Trophoblast cell (in vitro differentiated cells and primary cell): ENCODE data around the gene SCP2.

Source experiments
- DNase-seq, 2 donors: peaks; one replicate each; pipeline ENCODE4 v3.0.0-alpha.2; 2016
- H2AFZ ChIP-seq: 2 replicates; pipeline ENCODE4 v1.6.1; 2013; ENCODE audit warnings: low read length, moderate library complexity, mild to moderate bottlenecking; ENCODE audit not compliant: insufficient read depth, poor library complexity
- H2AK5ac ChIP-seq: 2 replicates; pipeline ENCODE4 v1.6.1; 2013; ENCODE audit warnings: mild to moderate bottlenecking, low read length
- H2BK120ac ChIP-seq: 2 replicates; pipeline ENCODE4 v1.6.1; 2013; ENCODE audit warnings: low read length, mild to moderate bottlenecking, moderate library complexity; ENCODE audit not compliant: insufficient read depth, poor library complexity
- H2BK12ac ChIP-seq: 2 replicates; pipeline ENCODE4 v1.6.1; 2013; ENCODE audit warnings: mild to moderate bottlenecking, low read length, moderate library complexity
- H2BK5ac ChIP-seq: 2 replicates; pipeline ENCODE4 v1.6.1; 2013; ENCODE audit warnings: low read length, low read depth, moderate library complexity, mild to moderate bottlenecking; ENCODE audit not compliant: poor library complexity
- H3K14ac ChIP-seq: 2 replicates; pipeline ENCODE4 v1.6.1; 2013; ENCODE audit warnings: mild to moderate bottlenecking, low read length
- H3K18ac ChIP-seq: 2 replicates; pipeline ENCODE4 v1.6.1; 2013; ENCODE audit warnings: mild to moderate bottlenecking, low read length
- H3K23ac ChIP-seq: 2 replicates; pipeline ENCODE4 v1.6.1; 2013; ENCODE audit warnings: low read length
- H3K27ac ChIP-seq: 2 replicates; pipeline ENCODE4 v1.5.1; 2013; ENCODE audit warnings: low read depth, mild to moderate bottlenecking, inconsistent platforms, low read length, moderate library complexity
- H3K27me3 ChIP-seq: 2 replicates; pipeline ENCODE4 v1.6.1; 2013; ENCODE audit warnings: inconsistent platforms, mild to moderate bottlenecking, low read length, moderate library complexity; ENCODE audit not compliant: insufficient read depth
- H3K36me3 ChIP-seq, 2 experiments: 1 replicate in 1 of 2; 2 replicates in 1 of 2; pipeline ENCODE4 v1.6.1; 2013; ENCODE audit warnings: low read length in 2 of 2, mild to moderate bottlenecking in 2 of 2, moderate library complexity in 1 of 2; ENCODE audit not compliant: insufficient read depth in 2 of 2, control insufficient read depth in 1 of 2
- H3K4ac ChIP-seq: 2 replicates; pipeline ENCODE4 v1.6.1; 2013; ENCODE audit warnings: low read depth, mild to moderate bottlenecking, low read length, moderate library complexity
- H3K4me1 ChIP-seq, 2 experiments: 1 replicate in 1 of 2; 2 replicates in 1 of 2; pipeline ENCODE4 v1.6.1; 2013; ENCODE audit warnings: low read length in 2 of 2, mild to moderate bottlenecking in 2 of 2, moderate library complexity in 1 of 2; ENCODE audit not compliant: insufficient read depth in 2 of 2, control insufficient read depth in 1 of 2
- H3K4me2 ChIP-seq: 2 replicates; pipeline ENCODE4 v1.6.1; 2013; ENCODE audit warnings: inconsistent platforms, mild to moderate bottlenecking, low read length, moderate library complexity
- H3K4me3 ChIP-seq: 2 replicates; pipeline ENCODE4 v1.5.1; 2013; ENCODE audit warnings: mild to moderate bottlenecking, low read depth, low read length, inconsistent platforms
- H3K79me1 ChIP-seq: one replicate; pipeline ENCODE4 v1.6.1; 2013; ENCODE audit warnings: low read length
- H3K79me2 ChIP-seq: 2 replicates; pipeline ENCODE4 v1.6.1; 2013; ENCODE audit warnings: low read length, mild to moderate bottlenecking; ENCODE audit not compliant: control insufficient read depth, insufficient read depth, poor library complexity
- H3K9ac ChIP-seq: 2 replicates; pipeline ENCODE4 v1.6.1; 2013; ENCODE audit warnings: mild to moderate bottlenecking, low read length
- H3K9me3 ChIP-seq: 2 replicates; pipeline ENCODE4 v1.6.1; 2013; ENCODE audit warnings: low read depth, mild to moderate bottlenecking, control low read depth, inconsistent platforms, low read length; ENCODE audit not compliant: insufficient read depth
- H4K12ac ChIP-seq: 2 replicates; pipeline ENCODE4 v1.6.1; 2013; ENCODE audit warnings: low read depth, mild to moderate bottlenecking, low read length, moderate library complexity
- H4K8ac ChIP-seq: 2 replicates; pipeline ENCODE4 v1.6.1; 2013; ENCODE audit warnings: low read depth, mild to moderate bottlenecking, low read length, moderate library complexity
- H4K91ac ChIP-seq: one replicate; pipeline ENCODE4 v1.6.1; 2013; ENCODE audit warnings: low read depth, mild to moderate bottlenecking, low read length, moderate library complexity
- WGBS: extraction: QIAGEN DNeasy Blood & Tissue Kit; methylation state at CpG from one replicate; pipeline ENCODE4 v1.1.7; 2013; ENCODE audit warnings: missing lambda C conversion rate; ENCODE audit not compliant: insufficient read length, insufficient coverage; ENCODE audit errors: extremely low coverage; 5-methylcytosine and 5-hydroxymethylcytosine counted together

The SCP2 gene

DNA sequence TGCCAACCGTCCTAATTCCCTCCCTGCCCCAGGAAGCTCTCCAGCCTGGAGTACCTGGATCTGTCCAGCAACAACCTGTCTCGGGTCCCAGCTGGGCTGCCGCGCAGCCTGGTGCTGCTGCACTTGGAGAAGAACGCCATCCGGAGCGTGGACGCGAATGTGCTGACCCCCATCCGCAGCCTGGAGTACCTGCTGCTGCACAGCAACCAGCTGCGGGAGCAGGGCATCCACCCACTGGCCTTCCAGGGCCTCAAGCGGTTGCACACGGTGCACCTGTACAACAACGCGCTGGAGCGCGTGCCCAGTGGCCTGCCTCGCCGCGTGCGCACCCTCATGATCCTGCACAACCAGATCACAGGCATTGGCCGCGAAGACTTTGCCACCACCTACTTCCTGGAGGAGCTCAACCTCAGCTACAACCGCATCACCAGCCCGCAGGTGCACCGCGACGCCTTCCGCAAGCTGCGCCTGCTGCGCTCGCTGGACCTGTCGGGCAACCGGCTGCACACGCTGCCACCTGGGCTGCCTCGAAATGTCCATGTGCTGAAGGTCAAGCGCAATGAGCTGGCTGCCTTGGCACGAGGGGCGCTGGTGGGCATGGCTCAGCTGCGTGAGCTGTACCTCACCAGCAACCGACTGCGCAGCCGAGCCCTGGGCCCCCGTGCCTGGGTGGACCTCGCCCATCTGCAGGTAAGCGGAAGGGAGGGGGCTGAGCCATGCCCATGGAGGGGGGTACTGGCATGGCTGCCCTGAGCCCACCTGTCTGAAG, 151.4 kb downstream of the SCP2 start:
- no CpG with 5 or more reads among the region's 46 CpGs for WGBS
- no peaks in the 10 kb centered on the region for H3K4me1 ChIP-seq
- H4K12ac ChIP-seq = no peak overlapping the region

DNA sequence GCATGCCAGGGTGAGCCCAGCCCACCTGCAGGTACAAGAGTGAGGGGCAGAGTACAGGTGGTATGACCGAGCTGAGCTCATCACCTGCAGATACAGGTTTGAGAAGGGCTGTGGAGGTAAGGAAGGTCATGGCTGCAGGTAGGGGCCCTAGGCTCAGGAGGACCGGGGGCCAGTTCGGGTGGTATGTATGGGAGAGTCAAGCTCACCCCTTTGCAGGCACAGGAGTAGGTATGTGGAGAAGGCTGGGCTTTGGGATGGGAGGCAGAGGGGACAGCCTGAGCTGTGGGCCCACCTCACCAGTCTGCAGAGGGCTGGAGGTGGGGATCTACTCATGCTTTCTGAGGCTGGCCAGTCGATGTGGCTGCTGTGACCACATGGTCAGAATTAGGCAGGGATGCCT, 152.2 kb downstream of the SCP2 start:
- no peak overlapping the region for H3K4ac ChIP-seq
- no peaks in the 10 kb centered on the region for H3K4me1 ChIP-seq
- DNase-seq = no peak
- H3K79me2 ChIP-seq = no peaks in the 10 kb centered on the region
- no peak overlapping the region for H3K9ac ChIP-seq
- peaks cover 4% of the 10 kb centered on the region for H3K9me3 ChIP-seq
- H3K14ac ChIP-seq = no peak overlapping the region
- H4K91ac ChIP-seq = no peak overlapping the region
- no peak overlapping the region for H4K12ac ChIP-seq
- H3K4me3 ChIP-seq = no peak overlapping the region
- H3K23ac ChIP-seq = no peak overlapping the region
- no peak overlapping the region for H3K4me2 ChIP-seq
- no peak overlapping the region for H3K18ac ChIP-seq
- no peak overlapping the region for H4K8ac ChIP-seq
- no peaks in the 10 kb centered on the region for H3K36me3 ChIP-seq
- H2AFZ ChIP-seq = no peak overlapping the region
- no peak overlapping the region for H2BK120ac ChIP-seq
- no CpG with 5 or more reads among the region's 4 CpGs for WGBS
- no peak overlapping the region for H2BK12ac ChIP-seq
- no peaks in the 10 kb centered on the region for H3K79me1 ChIP-seq
- H2BK5ac ChIP-seq = no peak overlapping the region
- no peak overlapping the region for H2AK5ac ChIP-seq
- no peaks in the 10 kb centered on the region for H3K27me3 ChIP-seq
- no peak overlapping the region for H3K27ac ChIP-seq

More for the DNA sequence above, 151.4 kb downstream of the SCP2 start:
- no peak for DNase-seq
- Histone ChIP-seq H3K36me3 (no peaks in the 10 kb centered on the region), H3K27me3 (no peaks in the 10 kb centered on the region), H2BK120ac (no peak overlapping the region), H2BK5ac (no peak overlapping the region), H3K9me3 (peaks cover 4% of the 10 kb centered on the region), H3K79me2 (no peaks in the 10 kb centered on the region), H3K14ac (no peak overlapping the region), H4K8ac (no peak overlapping the region), H4K91ac (no peak overlapping the region), H3K4ac (no peak overlapping the region), H3K9ac (no peak overlapping the region), H3K79me1 (no peaks in the 10 kb centered on the region), H3K27ac (no peak overlapping the region), H3K4me3 (no peak overlapping the region), H3K23ac (no peak overlapping the region), H2AFZ (no peak overlapping the region), H2BK12ac (no peak overlapping the region), H3K4me2 (no peak overlapping the region), H3K18ac (no peak overlapping the region), H2AK5ac (no peak overlapping the region)

DNA sequence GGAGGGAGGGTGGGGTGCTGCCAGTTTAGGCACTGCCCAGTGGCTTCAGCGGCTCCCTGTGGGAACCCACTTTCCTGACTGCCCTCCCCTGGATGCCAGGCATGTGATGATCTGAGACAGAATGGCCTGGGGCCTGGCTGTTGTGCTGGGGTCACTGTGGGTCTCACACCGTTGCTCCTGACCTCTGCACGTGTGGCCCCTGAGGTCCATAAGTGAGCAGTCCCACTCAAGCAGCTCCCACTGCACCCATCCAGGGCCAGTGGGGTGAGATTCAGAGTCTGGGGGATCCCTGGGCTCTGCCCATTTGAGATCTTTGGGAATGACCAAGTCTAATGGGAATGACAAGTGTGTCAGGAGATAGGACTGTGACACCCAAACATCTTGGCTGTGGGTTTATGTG, 153.0 kb downstream of the SCP2 start:
- no peak for DNase-seq
- no peaks in the 10 kb centered on the region for H3K27me3 ChIP-seq
- H2BK12ac ChIP-seq = no peak overlapping the region
- no peak overlapping the region for H3K4me3 ChIP-seq
- no peaks in the 10 kb centered on the region for H3K36me3 ChIP-seq
- no peak overlapping the region for H4K91ac ChIP-seq
- H4K8ac ChIP-seq = no peak overlapping the region
- H3K4ac ChIP-seq = no peak overlapping the region
- WGBS = no CpG with 5 or more reads among the region's 3 CpGs
- H3K9ac ChIP-seq = no peak overlapping the region
- peaks cover 4% of the 10 kb centered on the region for H3K9me3 ChIP-seq
- H3K18ac ChIP-seq = no peak overlapping the region
- no peak overlapping the region for H2BK5ac ChIP-seq
- H2BK120ac ChIP-seq = no peak overlapping the region
- no peak overlapping the region for H3K14ac ChIP-seq
- no peaks in the 10 kb centered on the region for H3K79me1 ChIP-seq
- no peak overlapping the region for H3K27ac ChIP-seq
- no peak overlapping the region for H2AK5ac ChIP-seq
- no peak overlapping the region for H2AFZ ChIP-seq
- H3K79me2 ChIP-seq = no peaks in the 10 kb centered on the region
- H3K4me1 ChIP-seq = no peaks in the 10 kb centered on the region
- no peak overlapping the region for H3K23ac ChIP-seq
- H3K4me2 ChIP-seq = no peak overlapping the region
- H4K12ac ChIP-seq = no peak overlapping the region

DNA sequence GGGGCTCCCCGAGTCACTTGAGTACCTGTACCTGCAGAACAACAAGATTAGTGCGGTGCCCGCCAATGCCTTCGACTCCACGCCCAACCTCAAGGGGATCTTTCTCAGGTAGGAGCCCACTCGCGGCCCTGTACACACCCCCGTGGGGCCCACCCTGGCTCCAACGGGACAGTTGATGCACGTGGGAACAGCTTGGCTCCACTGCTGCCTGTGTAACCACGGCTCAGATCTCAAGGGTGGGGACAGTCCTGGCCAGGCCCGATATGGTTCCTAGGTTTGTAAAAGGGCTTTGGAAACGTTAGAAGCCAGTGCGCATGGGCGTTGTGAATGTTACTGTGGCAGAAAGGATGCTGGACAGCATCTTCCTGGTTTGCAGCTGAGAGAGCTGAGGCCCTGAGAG, 153.7 kb downstream of the SCP2 start:
- H3K23ac ChIP-seq = no peak overlapping the region
- no peak overlapping the region for H3K18ac ChIP-seq
- H3K79me2 ChIP-seq = no peaks in the 10 kb centered on the region
- H3K36me3 ChIP-seq = no peaks in the 10 kb centered on the region
- H2BK120ac ChIP-seq = no peak overlapping the region
- no peak overlapping the region for H4K12ac ChIP-seq
- H3K27ac ChIP-seq = no peak overlapping the region
- no peaks in the 10 kb centered on the region for H3K79me1 ChIP-seq
- no CpG with 5 or more reads among the region's 15 CpGs for WGBS
- H3K27me3 ChIP-seq = no peaks in the 10 kb centered on the region
- no peak overlapping the region for H3K14ac ChIP-seq
- no peak overlapping the region for H3K9ac ChIP-seq
- no peak overlapping the region for H3K4me3 ChIP-seq
- H2AK5ac ChIP-seq = no peak overlapping the region
- H3K4ac ChIP-seq = no peak overlapping the region
- H3K4me2 ChIP-seq = no peak overlapping the region
- DNase-seq = no peak
- H2BK5ac ChIP-seq = no peak overlapping the region
- H2AFZ ChIP-seq = no peak overlapping the region
- no peak overlapping the region for H4K8ac ChIP-seq
- H2BK12ac ChIP-seq = no peak overlapping the region
- H3K9me3 ChIP-seq = peaks cover 4% of the 10 kb centered on the region
- no peak overlapping the region for H4K91ac ChIP-seq
- no peaks in the 10 kb centered on the region for H3K4me1 ChIP-seq
